Osteocyte (in vitro differentiated cells): ENCODE measurements around the gene MRPL27. TPM values are rescaled to one million over a fixed set of nuclear protein-coding genes. Genes with fewer than 3 reads are reported as not detected.
A peak's percentile ranks its signal among the peaks of the same experiment; 100 is the strongest.

Source experiments
- DNase-seq: peaks from one replicate; pipeline ENCODE4 v3.0.0; 2021; ENCODE audit warnings: mixed read lengths; ENCODE audit not compliant: unreplicated experiment; ENCODE audit errors: extremely low spot score
- H3K27ac Mint-ChIP-seq: one replicate; pipeline ENCODE4 v1.8.0; 2021; ENCODE audit warnings: mild to moderate bottlenecking, mixed read lengths; ENCODE audit not compliant: unreplicated experiment
- H3K27me3 Mint-ChIP-seq: one replicate; pipeline ENCODE4 v1.8.0; 2021; ENCODE audit warnings: mixed read lengths; ENCODE audit not compliant: unreplicated experiment
- H3K36me3 Mint-ChIP-seq: one replicate; pipeline ENCODE4 v1.8.0; 2021; ENCODE audit warnings: mixed read lengths; ENCODE audit not compliant: unreplicated experiment
- H3K4me1 Mint-ChIP-seq: one replicate; pipeline ENCODE4 v1.8.0; 2021; ENCODE audit warnings: mixed read lengths; ENCODE audit not compliant: unreplicated experiment
- H3K4me3 Mint-ChIP-seq: one replicate; pipeline ENCODE4 v1.8.0; 2021; ENCODE audit warnings: mild to moderate bottlenecking, moderate library complexity, mixed read lengths; ENCODE audit not compliant: unreplicated experiment
- H3K9me3 Mint-ChIP-seq: one replicate; pipeline ENCODE4 v1.8.0; 2021; ENCODE audit warnings: mixed read lengths; ENCODE audit not compliant: unreplicated experiment
- CTCF ChIP-seq: fragments of 200-600 bp; sonication (generic); IDR thresholded peaks from 2 replicates; pipeline ENCODE4 v1.5.0; 2021; ENCODE audit warnings: antibody characterized with exemption, mild to moderate bottlenecking, moderate library complexity
- total RNA-seq: library from RNA; stranded (reverse); gene quantifications from 2 replicates; pipeline ENCODE4 v1.2.1, GENCODE V29; 2021

Gene MRPL27
- total RNA-seq, 1 donor from 2014 or later, result 54.5 TPM

DNA sequence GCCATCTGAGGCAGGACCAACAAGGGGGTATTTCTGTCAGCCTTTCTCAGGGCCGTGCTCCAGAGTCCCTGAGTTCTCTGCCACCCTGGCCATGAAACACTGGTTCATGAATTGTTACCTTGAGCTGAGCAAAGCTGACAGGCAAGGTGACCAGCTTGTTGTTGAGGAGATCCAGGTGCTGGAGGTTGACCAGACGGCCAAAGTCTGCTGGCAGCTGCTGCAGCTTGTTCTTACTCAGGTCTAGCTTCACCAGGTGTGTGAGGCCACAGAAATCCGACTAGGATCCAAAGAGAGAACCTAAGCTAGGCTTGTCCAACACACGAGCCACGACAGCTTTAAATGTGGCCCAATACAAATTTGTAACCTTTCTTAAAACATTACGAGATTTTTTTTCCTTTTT lies 19.6 kb upstream of the MRPL27 start:
- H3K4me3 Mint-ChIP-seq, result no peak overlapping the region
- peaks cover 37% of the 10 kb centered on the region for H3K36me3 Mint-ChIP-seq
- H3K27ac Mint-ChIP-seq, result no peak overlapping the region
- no peaks in the 10 kb centered on the region for H3K9me3 Mint-ChIP-seq
- DNase-seq, result no peak
- no peak for TF ChIP-seq CTCF
- no peaks in the 10 kb centered on the region for H3K27me3 Mint-ChIP-seq
- peaks cover 22% of the 10 kb centered on the region for H3K4me1 Mint-ChIP-seq

DNA sequence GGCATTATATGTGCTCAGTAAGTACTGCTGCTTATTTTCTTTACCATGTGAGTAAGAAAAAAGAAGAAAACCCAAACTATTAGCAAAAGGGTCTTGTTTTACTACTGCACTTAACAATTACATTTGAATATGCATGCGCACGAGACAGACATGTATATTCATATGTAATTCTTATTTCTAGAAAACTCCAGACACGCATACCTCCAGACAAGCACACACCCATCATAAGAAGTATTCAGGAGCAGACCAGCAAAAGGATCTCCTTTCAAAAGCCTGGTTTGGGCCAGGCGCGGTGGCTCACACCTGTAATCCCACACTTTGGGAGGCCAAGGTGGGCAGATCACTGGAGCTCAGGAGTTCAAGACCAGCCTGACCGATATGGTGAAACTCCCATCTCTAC lies 16.6 kb upstream of the MRPL27 start:
- Mint-ChIP-seq H3K27ac (no peak overlapping the region), H3K36me3 (peaks cover 59% of the 10 kb centered on the region), H3K9me3 (no peaks in the 10 kb centered on the region), H3K4me3 (no peak overlapping the region), H3K27me3 (no peaks in the 10 kb centered on the region), H3K4me1 (peaks cover 20% of the 10 kb centered on the region)
- no peak for TF ChIP-seq CTCF
- DNase-seq, result no peak

DNA sequence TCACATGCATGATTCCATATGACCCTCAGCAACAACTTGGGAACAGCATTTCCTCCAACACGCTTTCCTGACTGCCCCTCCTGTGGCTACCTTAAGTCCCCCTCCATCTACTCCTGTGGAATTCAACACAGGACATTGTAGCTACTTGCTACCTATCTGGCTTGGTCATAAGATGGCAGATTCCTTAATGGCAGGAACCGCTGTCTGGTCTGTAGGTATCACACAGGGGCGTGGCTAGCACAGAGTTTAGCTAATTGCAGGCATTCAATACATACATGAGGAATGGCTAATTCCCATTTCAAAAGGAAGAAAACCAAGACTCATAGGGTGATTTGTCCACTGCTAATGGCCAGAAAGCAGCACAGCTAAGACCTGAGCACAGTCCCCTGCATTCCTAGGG lies 15.7 kb upstream of the MRPL27 start:
- Mint-ChIP-seq H3K27me3 (no peaks in the 10 kb centered on the region), H3K9me3 (no peaks in the 10 kb centered on the region), H3K4me3 (no peak overlapping the region), H3K36me3 (peaks cover 57% of the 10 kb centered on the region), H3K27ac (no peak overlapping the region), H3K4me1 (peaks cover 20% of the 10 kb centered on the region)
- DNase-seq, result no peak
- TF ChIP-seq CTCF, result no peak

DNA sequence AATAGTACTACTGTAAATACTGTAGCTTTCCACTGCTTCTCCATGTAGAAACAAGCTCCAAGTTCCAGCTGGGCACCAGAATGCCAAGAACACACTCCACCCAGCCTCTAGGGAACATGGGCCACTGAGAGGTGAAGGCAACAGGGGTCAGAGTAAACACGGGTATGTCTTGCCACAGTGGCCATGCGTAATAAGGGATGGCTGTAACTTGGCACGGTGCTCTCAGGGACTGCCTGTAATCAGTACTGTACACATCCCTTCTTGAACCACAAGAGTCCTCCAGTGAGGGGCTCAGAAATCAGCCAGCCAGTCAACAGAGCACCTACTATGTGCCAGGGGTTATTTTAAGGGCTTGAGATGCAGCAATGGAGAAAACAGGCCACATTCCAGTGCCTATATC lies 13.5 kb upstream of the MRPL27 start:
- no peak overlapping the region for H3K4me3 Mint-ChIP-seq
- DNase-seq, result no peak
- peak overlapping the region; percentile 63 for H3K27ac Mint-ChIP-seq
- H3K36me3 Mint-ChIP-seq, result peaks cover 54% of the 10 kb centered on the region
- no peaks in the 10 kb centered on the region for H3K9me3 Mint-ChIP-seq
- H3K4me1 Mint-ChIP-seq, result peaks cover 20% of the 10 kb centered on the region
- no peaks in the 10 kb centered on the region for H3K27me3 Mint-ChIP-seq
- TF ChIP-seq CTCF, result no peak

GRCh38 chr17:50382931-50383330 lies 9.9 kb upstream of the MRPL27 start:
- Mint-ChIP-seq H3K4me3 (no peak overlapping the region), H3K4me1 (peaks cover 20% of the 10 kb centered on the region), H3K36me3 (peaks cover 49% of the 10 kb centered on the region), H3K27ac (no peak overlapping the region), H3K9me3 (no peaks in the 10 kb centered on the region), H3K27me3 (no peaks in the 10 kb centered on the region)
- no peak for DNase-seq
- TF ChIP-seq CTCF, result no peak
